ENCODE measurements around the gene ERICH6. TPM values are rescaled to one million over a fixed set of nuclear protein-coding genes. Genes with fewer than 3 reads are reported as not detected.

ERICH6 gene
- total and polyA plus RNA-seq, 5 donors from 2014 or later, result 0.17 to 0.77 TPM; not detected in 3

Other genes with a start within 250 kb of the ERICH6 start
- gene SERP1, start 157.4 kb downstream of the ERICH6 start, total RNA-seq, result 104 TPM
- gene SERP1, start 157.4 kb downstream of the ERICH6 start, polyA plus RNA-seq, result 100 to 1,000 TPM; 133 to 160 (median 147) TPM
- gene EIF2A, start 157.1 kb downstream of the ERICH6 start, total RNA-seq, result 94.4 TPM
- gene EIF2A, start 157.1 kb downstream of the ERICH6 start, polyA plus RNA-seq, result 10 to 100 TPM; 34.1 to 56.2 (median 45.2) TPM
- gene SELENOT, start 100.6 kb downstream of the ERICH6 start, total RNA-seq, result 102 TPM
- 100 to 1,000 TPM; 301 to 418 (median 321) TPM for gene SELENOT, start 100.6 kb downstream of the ERICH6 start, polyA plus RNA-seq
- gene SIAH2, start 59.2 kb upstream of the ERICH6 start, total RNA-seq, result 61.4 TPM
- gene SIAH2, start 59.2 kb upstream of the ERICH6 start, polyA plus RNA-seq, result 10 to 100 TPM; 23.5 to 46.3 (median 27.5) TPM
- gene MINDY4B, start 201.5 kb upstream of the ERICH6 start, total RNA-seq, result not detected
- not detected for gene MINDY4B, start 201.5 kb upstream of the ERICH6 start, polyA plus RNA-seq